Measurements from ENCODE around the gene GSX2. TPM values are rescaled to one million over a fixed set of nuclear protein-coding genes. Genes with fewer than 3 reads are reported as not detected.

GSX2 gene
- total and polyA plus RNA-seq, 2 of the 8 experiments (the other 6 are each of a cell fraction or from before 2014, with no cell fraction given), result not detected

- 3% methylated on average over 32 of the region's 51 CpGs; no CpG with 5 or more reads in 1 of the 2 experiments for WGBS, 2 experiments (ENCODE audit: extremely low coverage in 1 of 2, insufficient coverage in 1 of 2, insufficient read length in 1 of 2, insufficient replicate concordance in 2 of 2, low coverage in 1 of 2, low lambda C conversion rate in 2 of 2, missing lambda C conversion rate in 1 of 2)
- no peak overlapping the region for H3K14ac ChIP-seq (ENCODE audit: insufficient read length)
- H3K4me2 ChIP-seq (ENCODE audit: insufficient read depth in 1 of 2, low read depth in 2 of 2, low read length in 2 of 2), result peak overlapping the region; percentile 89 to 91
- H3K9ac ChIP-seq (replicated peaks in 1 of 4; ENCODE audit: extremely low read depth in 1 of 4, low read depth in 3 of 4, low read length in 3 of 4), result no peak overlapping the region
- CTCF ChIA-PET (ENCODE audit: partially characterized antibody), result interaction anchor here (0.6 to 8.6 kb wide), 7 partner anchors 10 to 582 kb away, joined by 3 to 62 read pairs (median 4); no protein-coding TSS in a partner anchor
- POLR2A ChIA-PET (ENCODE audit: partially characterized antibody), result interaction anchor here (0.7 to 3.5 kb wide), 5 partner anchors 10 to 125 kb away, joined by 4 to 16 read pairs (median 4); partner anchors contain the start of gene GSX2
- peak overlapping the region; percentile 66 for H4K8ac ChIP-seq (ENCODE audit: extremely low read depth, insufficient read depth, low read length)
- H4K91ac ChIP-seq (replicated peaks; ENCODE audit: insufficient read length, low read length), result peak overlapping the region; percentile 61
- peak overlapping the region; percentile 66; the same call in 1 of the 2 replicates for H2BK20ac ChIP-seq (ENCODE audit: low read length)
- peak in 1 of 2 experiments; percentile 60 for DNase-seq (ENCODE audit: low read depth in 1 of 2, low spot score in 2 of 2)
- H3K9me3 ChIP-seq (ENCODE audit: insufficient read depth in 2 of 2, low read depth in 1 of 2, low read length in 1 of 2), result no peaks in the 10 kb centered on the region
- no peaks in the 10 kb centered on the region for H3K36me3 ChIP-seq (ENCODE audit: control insufficient read depth in 2 of 4, insufficient read depth in 4 of 4, low read length in 3 of 4)
- H2AK5ac ChIP-seq (ENCODE audit: low read depth, low read length), result no peak overlapping the region
- peak overlapping the region; percentile 84; the same call in 1 of the 2 replicates for H2BK5ac ChIP-seq (ENCODE audit: low read depth, low read length)
- no peak overlapping the region for H3K23ac ChIP-seq (ENCODE audit: insufficient read length)
- peaks cover 27 to 64% (median 53%) of the 10 kb centered on the region in 4 experiments for H3K27me3 ChIP-seq (replicated peaks in 1 of 4; ENCODE audit: control insufficient read depth in 3 of 4, extremely low read depth in 1 of 4, insufficient read depth in 3 of 4, low read length in 3 of 4)
- H3K23me2 ChIP-seq (ENCODE audit: low read depth, low read length), result peaks cover 13% of the 10 kb centered on the region; the same call in 1 of the 2 replicates
- no peaks in the 10 kb centered on the region for H3K79me1 ChIP-seq (ENCODE audit: low read depth, low read length)
- peak overlapping the region; percentile 82 for H2BK12ac ChIP-seq (ENCODE audit: low read depth, low read length)
- no peak for FAIRE-seq
- no peak overlapping the region for H3K27ac ChIP-seq (ENCODE audit: low read depth, low read length)
- H4K20me1 ChIP-seq (replicated peaks in 1 of 2; ENCODE audit: control insufficient read depth in 1 of 2, insufficient read depth in 2 of 2, low read length in 2 of 2), result peaks cover 0 to 6% of the 10 kb centered on the region in 2 experiments
- H2AFZ ChIP-seq (ENCODE audit: low read length), result peak overlapping the region; percentile 43
- peaks cover 4 to 19% (median 13%) of the 10 kb centered on the region in 4 experiments for H3K4me1 ChIP-seq (replicated peaks in 1 of 4; ENCODE audit: control insufficient read depth in 3 of 4, insufficient read depth in 4 of 4, low read length in 3 of 4)
- peak overlapping the region; percentile 23 to 54 (median 37); a peak in 7 of 8 replicates for H3K4me3 ChIP-seq (ENCODE audit: extremely low read depth in 1 of 4, insufficient read depth in 2 of 4, low read depth in 3 of 4, low read length in 4 of 4)
- peak overlapping the region; percentile 96 for H3K18ac ChIP-seq (ENCODE audit: extremely low read depth, low read length)
- no peaks in the 10 kb centered on the region for H3K79me2 ChIP-seq (ENCODE audit: control insufficient read depth in 1 of 2, insufficient read depth in 2 of 2, low read length in 2 of 2)
- peak overlapping the region; percentile 47 for H2BK120ac ChIP-seq (replicated peaks; ENCODE audit: low read depth, low read length)
- peak overlapping the region; percentile 75; the same call in 1 of the 2 replicates for H2BK15ac ChIP-seq (ENCODE audit: low read length)
- H3K56ac ChIP-seq (replicated peaks; ENCODE audit: insufficient read length, low read depth, low read length), result no peak overlapping the region
- no peak overlapping the region for H4K5ac ChIP-seq (ENCODE audit: insufficient read length, low read depth, low read length)
- H3K4ac ChIP-seq (replicated peaks; ENCODE audit: insufficient read length, low read depth, low read length), result peak overlapping the region; percentile 5
- TF ChIP-seq HDAC6 (IDR thresholded peaks at IDR 0.05; ENCODE audit: low read depth, low read length) (no peak), RAD21 (IDR thresholded peaks at IDR 0.05 in 1 of 2, conservative IDR thresholded peaks at IDR 0.05 in 1 of 2; ENCODE audit: low read depth in 2 of 2, low read length in 2 of 2) (no peak), SIX5 (IDR thresholded peaks at IDR 0.05; ENCODE audit: low read depth, low read length) (no peak), CTCF (IDR thresholded peaks at IDR 0.05; ENCODE audit: control extremely low read depth in 1 of 3, insufficient read depth in 1 of 3, low read depth in 1 of 3, low read length in 3 of 3) (no peak), MAFK (IDR thresholded peaks at IDR 0.05; ENCODE audit: low read depth, low read length) (no peak), TCF12 (IDR thresholded peaks at IDR 0.05; ENCODE audit: low read depth, low read length) (no peak)
Observed at GRCh38 chr4:54109241-54110018, 9.5 kb downstream of the GSX2 start.

Measured in H1 (cell line).